ENCODE data around the gene DNAJC5. TPM values are rescaled to one million over a fixed set of nuclear protein-coding genes. Genes with fewer than 3 reads are reported as not detected.

The DNAJC5 gene
- total RNA-seq, 1 experiment from 2014 or later: 28.5 TPM

GRCh38 chr20:63944078-63944941, 49.4 kb downstream of the DNAJC5 start:
- Mint-ChIP-seq H3K4me3 (no peak overlapping the region), H3K27me3 (ENCODE audit: low read depth) (no peaks in the 10 kb centered on the region), H3K4me1 (peaks cover 14% of the 10 kb centered on the region), H3K27ac (no peak overlapping the region), H3K36me3 (peaks cover 11% of the 10 kb centered on the region), H3K9me3 (0 out of 2 replicates have a peak, but pooled peaks cover 3% of the 10 kb centered on the region)
- TF ChIP-seq FOXP4 (CRISPR knock-in tag; IDR thresholded peaks at IDR 0.05) (no peak), CREM (CRISPR knock-in tag; IDR thresholded peaks at IDR 0.05) (no peak), MXD4 (CRISPR knock-in tag; IDR thresholded peaks at IDR 0.05; ENCODE audit: borderline replicate concordance) (no peak), PRDM15 (CRISPR knock-in tag; IDR thresholded peaks at IDR 0.05) (no peak), ZSCAN18 (CRISPR knock-in tag; IDR thresholded peaks at IDR 0.05) (no peak), OVOL2 (CRISPR knock-in tag; IDR thresholded peaks at IDR 0.05; ENCODE audit: borderline replicate concordance) (no peak), AFF4 (CRISPR knock-in tag; IDR thresholded peaks at IDR 0.05; ENCODE audit: borderline replicate concordance) (no peak), MAX (CRISPR knock-in tag; IDR thresholded peaks at IDR 0.05) (no peak), ZNF396 (CRISPR knock-in tag; IDR thresholded peaks at IDR 0.05; ENCODE audit: borderline replicate concordance) (no peak), NR2C2 (CRISPR knock-in tag; IDR thresholded peaks at IDR 0.05) (no peak)
- no peak for ATAC-seq
- no peak for DNase-seq (ENCODE audit: low spot score)
- ChIA-PET POLR2A (no interaction called here), CTCF (interaction anchor here (2.1 kb wide), 1 partner anchor 10 kb away, joined by 11 read pairs; no protein-coding TSS in a partner anchor)

GRCh38 chr20:63945031-63945658, 50.2 kb downstream of the DNAJC5 start:
- peaks cover 20% of the 10 kb centered on the region for H3K4me1 Mint-ChIP-seq
- no peaks in the 10 kb centered on the region for H3K27me3 Mint-ChIP-seq (ENCODE audit: low read depth)
- DNase-seq (ENCODE audit: low spot score): no peak
- ChIA-PET CTCF (no interaction called here), POLR2A (no interaction called here)
- no peak overlapping the region for H3K4me3 Mint-ChIP-seq
- H3K9me3 Mint-ChIP-seq: 0 out of 2 replicates have a peak, but pooled peaks cover 3% of the 10 kb centered on the region
- no peak overlapping the region for H3K27ac Mint-ChIP-seq
- TF ChIP-seq ZNF138 (CRISPR knock-in tag; conservative IDR thresholded peaks at IDR 0.05) (no peak), ZNF219 (CRISPR knock-in tag; IDR thresholded peaks at IDR 0.05; ENCODE audit: borderline replicate concordance) (no peak), NR2C2 (CRISPR knock-in tag; IDR thresholded peaks at IDR 0.05) (no peak), OVOL2 (CRISPR knock-in tag; IDR thresholded peaks at IDR 0.05; ENCODE audit: borderline replicate concordance) (no peak), ARID4B (CRISPR knock-in tag; IDR thresholded peaks at IDR 0.05; ENCODE audit: borderline replicate concordance) (no peak), CBFB (CRISPR knock-in tag; IDR thresholded peaks at IDR 0.05; ENCODE audit: low read depth) (no peak)
- no peak for ATAC-seq
- peaks cover 11% of the 10 kb centered on the region for H3K36me3 Mint-ChIP-seq
